Kidney (tissue), 14 donors: ENCODE measurements around the gene ETNPPL. TPM values are rescaled to one million over a fixed set of nuclear protein-coding genes. Genes with fewer than 3 reads are reported as not detected.

Source experiments
- DNase-seq, 5 donors: peaks; one replicate each; pipeline ENCODE4 v3.0.0-alpha.2; 2013 to 2020
- FAIRE-seq: peaks from 2 replicates; lab custom pipeline; 2012; peaks lifted over from hg19 to GRCh38; lab: Jason Lieb, UNC
- H3K27ac ChIP-seq, 2 donors: one replicate each; pipeline ENCODE4 v1.7.0; 2013; ENCODE audit warnings: low read depth in 2 of 2, low read length in 2 of 2, inconsistent platforms in 1 of 2
- H3K27me3 ChIP-seq: one replicate; pipeline ENCODE4 v1.7.1; 2013; ENCODE audit warnings: low read length, inconsistent platforms; ENCODE audit not compliant: control insufficient read depth, insufficient read depth
- H3K36me3 ChIP-seq, 3 donors: one replicate each; pipeline versions ENCODE4 v1.7.0 to v1.7.1; 2013; ENCODE audit warnings: low read length in 3 of 3, control low read depth in 1 of 3, inconsistent platforms in 1 of 3; ENCODE audit not compliant: insufficient read depth in 3 of 3, control insufficient read depth in 2 of 3
- H3K4me1 ChIP-seq, 3 donors: one replicate each; pipeline versions ENCODE4 v1.7.0 to v1.7.1; 2013; ENCODE audit warnings: low read length in 3 of 3, inconsistent platforms in 1 of 3, low read depth in 1 of 3; ENCODE audit not compliant: control insufficient read depth in 2 of 3, insufficient read depth in 2 of 3
- H3K4me3 ChIP-seq, 3 donors: one replicate each; pipeline versions ENCODE4 v1.7.0 to v1.8.1; 2013; ENCODE audit warnings: low read length in 3 of 3, control low read depth in 1 of 3, inconsistent platforms in 1 of 3
- H3K9ac ChIP-seq, 3 donors: one replicate each; pipeline versions ENCODE4 v1.7.0 to v1.7.1; 2013; ENCODE audit warnings: low read length in 3 of 3, control low read depth in 1 of 3, inconsistent platforms in 1 of 3
- H3K9me3 ChIP-seq, 3 donors: one replicate each; pipeline versions ENCODE4 v1.7.0 to v1.7.1; 2013; ENCODE audit warnings: low read length in 3 of 3, control low read depth in 1 of 3, inconsistent platforms in 1 of 3; ENCODE audit not compliant: control insufficient read depth in 2 of 3, insufficient read depth in 1 of 3
- CTCF ChIP-seq: IDR thresholded peaks from 3 replicates; pipeline ENCODE4 v1.5.1; 2012; ENCODE audit warnings: mild to moderate bottlenecking, moderate library complexity, borderline replicate concordance; ENCODE audit not compliant: insufficient read depth; ENCODE audit errors: extremely low read depth
- intact Hi-C: fragments of 100-400 bp; cut with DNase I; formaldehyde crosslinking; loops from one replicate; pipeline ENCODE4 v1.11.1; 2022
- polyA plus RNA-seq: library from polyadenylated mRNA; stranded (reverse); fragments of 350-450 nt; fragmentation: Illumina TruSeq; extraction: RNeasy Lipid Tissue Mini Kit (QIAGEN cat#74804); gene quantifications from one replicate; pipeline ENCODE4 v1.2.3, GENCODE V29; 2014; ENCODE audit warnings: low read depth, low replicate concordance; ENCODE audit not compliant: insufficient read depth
- total RNA-seq: library from RNA; stranded (reverse); fragmentation: NEBNext Ultra II Directional; extraction: Animal tissue kit (Norgen Biotek cat#: 25700); gene quantifications from one replicate; pipeline ENCODE4 v1.2.1, GENCODE V29; 2021
- donor health status: control.
- donor health status: control.
- donor health status: control.
- donor health status: control.
- donor health status: control.
- donor health status: DM: yes; HTN: yes; CAD: no.
- donor health status: Normal renal cell carcinoma (clear cell type).

Gene ETNPPL
- total and polyA plus RNA-seq, 2 donors from 2014 or later = 1.7 TPM; not detected in 1

GRCh38 chr4:108742451-108743420 lies 20.1 kb downstream of the ETNPPL start:
- no peaks in the 10 kb centered on the region for H3K36me3 ChIP-seq
- no peaks in the 10 kb centered on the region for H3K27me3 ChIP-seq
- no peak overlapping the region for H3K9ac ChIP-seq
- no peak overlapping the region for H3K4me3 ChIP-seq
- no peak for TF ChIP-seq CTCF
- intact Hi-C loops = no loop called here
- no peak overlapping the region for H3K27ac ChIP-seq
- no peaks in the 10 kb centered on the region for H3K4me1 ChIP-seq
- no peaks in the 10 kb centered on the region for H3K9me3 ChIP-seq
- FAIRE-seq (no peak), DNase-seq (no peak)

GRCh38 chr4:108738003-108738706 lies 24.7 kb downstream of the ETNPPL start:
- Histone ChIP-seq H3K4me3 (no peak overlapping the region), H3K27ac (no peak overlapping the region), H3K4me1 (no peaks in the 10 kb centered on the region), H3K9me3 (no peaks in the 10 kb centered on the region), H3K36me3 (no peaks in the 10 kb centered on the region), H3K27me3 (no peaks in the 10 kb centered on the region), H3K9ac (no peak overlapping the region)
- TF ChIP-seq CTCF = no peak
- DNase-seq (no peak), FAIRE-seq (no peak)
- intact Hi-C loops = no loop called here

- Histone ChIP-seq H3K27ac (no peak overlapping the region), H3K9ac (no peak overlapping the region), H3K4me1 (no peaks in the 10 kb centered on the region), H3K9me3 (peaks cover 0 to 2% (median 0%) of the 10 kb centered on the region in 3 donors), H3K4me3 (no peak overlapping the region), H3K27me3 (no peaks in the 10 kb centered on the region), H3K36me3 (no peaks in the 10 kb centered on the region)
- FAIRE-seq = no peak
- no peak for TF ChIP-seq CTCF
- intact Hi-C loops = no loop called here
- no peak for DNase-seq
These were observed 31.8 kb downstream of the ETNPPL start for GRCh38 chr4:108731006-108731405.
